Heart left ventricle (tissue), 16 donors: ENCODE measurements around the gene MAML3. TPM values are rescaled to one million over a fixed set of nuclear protein-coding genes. Genes with fewer than 3 reads are reported as not detected.
A peak's percentile ranks its signal among the peaks of the same experiment; 100 is the strongest.

Experiments
- ATAC-seq, 4 donors: fragments of 200-7000 bp; cut with Tn5 transposase; one replicate each; pipeline ENCODE4 v1.9.1; 2020 to 2022; ENCODE audit warnings: moderate library complexity in 4 of 4, mild to moderate bottlenecking in 3 of 4, moderate number of reproducible peaks in 1 of 4
- DNase-seq, 5 donors: peaks; one replicate each; pipeline ENCODE4 v3.0.0-alpha.2; 2020
- H3K27ac ChIP-seq, 12 donors: fragments of 200-600 bp; sonication (generic) in 4 of 12; one replicate each; pipeline versions ENCODE4 v1.5.0 to v1.8.0; 2016 to 2022; ENCODE audit warnings: mild to moderate bottlenecking in 2 of 12
- H3K27me3 ChIP-seq, 9 donors: fragments of 200-600 bp; sonication (generic) in 2 of 9; one replicate each; pipeline versions ENCODE4 v1.5.1 to v1.8.0; 2016 to 2022; ENCODE audit warnings: mild to moderate bottlenecking in 3 of 9
- H3K36me3 ChIP-seq, 9 donors: fragments of 200-600 bp; sonication (generic) in 2 of 9; one replicate each; pipeline versions ENCODE4 v1.5.0 to v1.8.0; 2018 to 2022; ENCODE audit warnings: mild to moderate bottlenecking in 2 of 9
- H3K4me1 ChIP-seq, 12 donors: fragments of 200-600 bp; sonication (generic) in 4 of 12; one replicate each; pipeline versions ENCODE4 v1.5.0 to v1.8.0; 2016 to 2022; ENCODE audit warnings: mild to moderate bottlenecking in 3 of 12
- H3K4me3 ChIP-seq, 12 donors: fragments of 200-600 bp; sonication (generic) in 4 of 12; one replicate each; pipeline versions ENCODE4 v1.5.0 to v1.8.0; 2017 to 2022; ENCODE audit warnings: mild to moderate bottlenecking in 9 of 12, moderate library complexity in 4 of 12
- H3K9me3 ChIP-seq, 12 donors: fragments of 200-600 bp; sonication (generic) in 4 of 12; one replicate each; pipeline versions ENCODE4 v1.5.0 to v1.8.0; 2016 to 2022; ENCODE audit warnings: mild to moderate bottlenecking in 1 of 12
- POLR2A ChIP-seq, 2 donors: fragments of 450-650 bp; IDR thresholded peaks; one replicate each; pipeline ENCODE4 v1.6.1; 2017; ENCODE audit warnings: antibody characterized with exemption in 2 of 2, mild to moderate bottlenecking in 2 of 2, moderate library complexity in 2 of 2
- WGBS, 4 donors: extraction: QIAGEN DNeasy Blood & Tissue Kit in 2 of 4; methylation state at CpG; one replicate each; pipeline versions ENCODE4 v1.1.5 to v1.1.7; 2013 to 2018; 5-methylcytosine and 5-hydroxymethylcytosine counted together
- intact Hi-C, 10 donors: fragments of 100-400 bp; cut with DNase I; formaldehyde crosslinking; loops; one replicate each; pipeline versions ENCODE4 v1.11.1 to v1.14.2; 2022
- polyA plus RNA-seq, 2 donors: library from polyadenylated mRNA; stranded (reverse); fragments of 200-250 nt; gene quantifications; one replicate each; pipeline ENCODE4 v1.2.3, GENCODE V29; 2013
- total RNA-seq, 9 donors: library from RNA; depleted of rRNA in 2 of 9; stranded (reverse); fragments of >200 nt in 2 of 9; fragmentation: NEBNext Ultra II Directional in 3 of 9; extraction: Animal tissue kit (Norgen Biotek cat#: 25700) in 3 of 9; gene quantifications; one replicate each; pipeline versions ENCODE4 v1.1.0 to v1.2.4, GENCODE V29; 2016 to 2023
- TF ChIP-seq, protein P1 (sequence below), 12 donors: fragments of 200-600 bp; sonication (generic) in 4 of 12; IDR thresholded peaks; one replicate each; pipeline versions ENCODE4 v1.5.0 to v1.8.0; 2018 to 2022; ENCODE audit warnings: antibody characterized with exemption in 12 of 12, mild to moderate bottlenecking in 5 of 12
- donor health status: ischemic (EF 13 %, LVEDD 7.1; RV severe dilation, severe dysfunction).
- donor health status: healthy with polysubstance abuse.
- donor health status: DM: no; HTN: yes; CAD: no.
- donor health status: DM: no; HTN: no; CAD: no.
- donor health status: ischemic (EF 25% LVEDD 6.9; RV normal size, moderate dysfunction).
- donor health status: ischemic (EF 25% LVEDD 5.7; RV mildly dilated, moderate dysfunction).
- donor health status: healthy.
- donor health status: DM: yes; HTN: yes; CAD: no.
- donor health status: ischemic (EF 35%, LVEDD 5.7; RV mildly dilated, moderate dysfunction).
- donor health status: nonischemic (EF 11% LVEDD 7.7; RV severe dilation, severe dysfunction).
- donor health status: DM: yes; HTN: yes; CAD: no.
- donor health status: PGD.
- donor health status: ischemic (EF 29% LVEDD 5.4; RV normal size, mild dysfunction).
- donor health status: nonischemic (EF 23%, LVEDD 6.1; RV moderate dilation, normal function).

The MAML3 gene
- total and polyA plus RNA-seq, 11 donors = 0.76 to 5.9 (median 2.4) TPM

DNA sequence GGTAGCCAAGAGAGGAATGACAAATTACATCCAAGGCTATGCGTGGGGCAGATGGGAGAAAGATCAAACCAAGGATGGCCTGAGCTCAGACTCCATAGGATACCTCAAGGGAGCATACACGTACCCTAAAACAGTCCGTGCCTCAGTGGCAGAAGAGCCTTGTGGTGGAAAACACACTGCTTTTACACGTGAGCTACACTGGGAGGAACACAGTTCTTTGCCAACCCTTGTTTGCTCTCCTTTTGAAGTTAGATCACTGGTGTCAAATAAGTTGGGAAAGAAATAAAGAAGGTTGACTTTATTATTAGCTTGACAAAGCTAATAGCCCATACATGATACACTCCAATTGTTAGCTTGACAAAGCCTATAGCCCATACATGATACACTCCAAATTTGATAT, 346.5 kb downstream of the MAML3 start:
- Histone ChIP-seq H3K4me1 (peaks cover 0 to 20% (median 15%) of the 10 kb centered on the region in 12 donors), H3K4me3 (no peak overlapping the region), H3K27me3 (no peaks in the 10 kb centered on the region), H3K36me3 (no peaks in the 10 kb centered on the region), H3K27ac (no peak overlapping the region), H3K9me3 (peaks cover 0 to 13% (median 8%) of the 10 kb centered on the region in 12 donors)
- DNase-seq = no peak
- intact Hi-C loops = loop anchor here in 1 of 10 donors (2.0 kb wide), 1 partner anchor 35 kb away; no protein-coding TSS in a partner anchor
- no peak for ATAC-seq
- 97 to 98% (median 97%) methylated on average over 4 of the region's 4 CpGs for WGBS, 4 donors
- TF ChIP-seq POLR2A (IDR thresholded peaks at IDR 0.05) = no peak
- TF ChIP-seq, protein P1, sequence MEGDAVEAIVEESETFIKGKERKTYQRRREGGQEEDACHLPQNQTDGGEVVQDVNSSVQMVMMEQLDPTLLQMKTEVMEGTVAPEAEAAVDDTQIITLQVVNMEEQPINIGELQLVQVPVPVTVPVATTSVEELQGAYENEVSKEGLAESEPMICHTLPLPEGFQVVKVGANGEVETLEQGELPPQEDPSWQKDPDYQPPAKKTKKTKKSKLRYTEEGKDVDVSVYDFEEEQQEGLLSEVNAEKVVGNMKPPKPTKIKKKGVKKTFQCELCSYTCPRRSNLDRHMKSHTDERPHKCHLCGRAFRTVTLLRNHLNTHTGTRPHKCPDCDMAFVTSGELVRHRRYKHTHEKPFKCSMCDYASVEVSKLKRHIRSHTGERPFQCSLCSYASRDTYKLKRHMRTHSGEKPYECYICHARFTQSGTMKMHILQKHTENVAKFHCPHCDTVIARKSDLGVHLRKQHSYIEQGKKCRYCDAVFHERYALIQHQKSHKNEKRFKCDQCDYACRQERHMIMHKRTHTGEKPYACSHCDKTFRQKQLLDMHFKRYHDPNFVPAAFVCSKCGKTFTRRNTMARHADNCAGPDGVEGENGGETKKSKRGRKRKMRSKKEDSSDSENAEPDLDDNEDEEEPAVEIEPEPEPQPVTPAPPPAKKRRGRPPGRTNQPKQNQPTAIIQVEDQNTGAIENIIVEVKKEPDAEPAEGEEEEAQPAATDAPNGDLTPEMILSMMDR (IDR thresholded peaks at IDR 0.05) = no peak

DNA sequence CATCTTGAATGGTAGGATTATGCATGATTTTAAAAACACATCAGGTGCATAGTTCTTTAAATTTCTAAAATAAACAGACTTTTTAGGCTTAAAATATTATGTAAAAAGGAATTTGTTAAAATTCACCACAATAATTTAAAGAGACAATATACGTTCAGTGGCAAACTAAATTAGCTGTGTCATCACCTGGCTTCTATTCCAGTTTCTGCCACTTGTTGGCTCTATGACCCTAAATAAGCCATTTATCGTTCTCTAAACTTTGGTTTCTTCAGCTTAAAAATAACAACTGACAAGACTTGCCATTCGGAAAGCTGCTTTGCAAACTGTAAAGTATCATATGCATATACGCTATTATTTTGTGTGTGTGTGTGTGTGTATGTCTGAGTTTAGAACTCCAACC, 347.1 kb downstream of the MAML3 start:
- H3K9me3 ChIP-seq = peaks cover 0 to 13% (median 8%) of the 10 kb centered on the region in 12 donors
- DNase-seq (no peak), ATAC-seq (no peak)
- intact Hi-C loops = loop anchor here in 1 of 10 donors (2.0 kb wide), 1 partner anchor 34 kb away; no protein-coding TSS in a partner anchor
- no peak overlapping the region for H3K27ac ChIP-seq
- TF ChIP-seq, protein P1 (IDR thresholded peaks at IDR 0.05) = peak in 1 of 12 donors; percentile 6
- no peak for TF ChIP-seq POLR2A (IDR thresholded peaks at IDR 0.05)
- no peaks in the 10 kb centered on the region for H3K27me3 ChIP-seq
- WGBS, 4 donors = 71 to 85% (median 80%) methylated on average over 4 of the region's 4 CpGs
- H3K4me3 ChIP-seq = no peak overlapping the region
- H3K36me3 ChIP-seq = no peaks in the 10 kb centered on the region
- H3K4me1 ChIP-seq = peaks cover 0 to 20% (median 15%) of the 10 kb centered on the region in 12 donors

DNA sequence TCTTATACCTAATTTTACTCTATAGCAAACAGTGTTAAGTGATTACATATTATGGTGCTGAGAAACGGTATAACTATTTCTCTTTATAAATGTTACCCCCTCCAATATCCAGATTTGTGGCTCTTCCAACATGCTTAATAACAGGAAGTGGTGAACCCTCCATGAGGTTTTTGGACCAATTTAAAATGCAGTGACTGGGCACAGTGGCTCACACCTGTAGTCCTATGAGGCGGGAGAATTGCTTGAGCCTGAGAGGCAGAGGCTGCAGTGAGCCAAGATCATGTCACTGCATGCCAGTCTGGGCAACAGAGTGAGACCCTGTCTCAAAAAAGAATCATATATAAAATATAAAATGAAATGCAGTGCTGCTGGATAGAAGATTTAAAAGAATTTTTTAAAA, 351.1 kb downstream of the MAML3 start:
- Histone ChIP-seq H3K4me1 (peaks cover 0 to 13% (median 2%) of the 10 kb centered on the region in 12 donors), H3K27ac (no peak overlapping the region), H3K4me3 (no peak overlapping the region), H3K9me3 (no peaks in the 10 kb centered on the region), H3K27me3 (no peaks in the 10 kb centered on the region), H3K36me3 (no peaks in the 10 kb centered on the region)
- ATAC-seq (no peak), DNase-seq (no peak)
- intact Hi-C loops = no loop called here
- 90 to 94% (median 92%) methylated on average over 2 of the region's 2 CpGs for WGBS, 4 donors
- TF ChIP-seq, protein P1 (IDR thresholded peaks at IDR 0.05) = no peak
- TF ChIP-seq POLR2A (IDR thresholded peaks at IDR 0.05) = no peak

DNA sequence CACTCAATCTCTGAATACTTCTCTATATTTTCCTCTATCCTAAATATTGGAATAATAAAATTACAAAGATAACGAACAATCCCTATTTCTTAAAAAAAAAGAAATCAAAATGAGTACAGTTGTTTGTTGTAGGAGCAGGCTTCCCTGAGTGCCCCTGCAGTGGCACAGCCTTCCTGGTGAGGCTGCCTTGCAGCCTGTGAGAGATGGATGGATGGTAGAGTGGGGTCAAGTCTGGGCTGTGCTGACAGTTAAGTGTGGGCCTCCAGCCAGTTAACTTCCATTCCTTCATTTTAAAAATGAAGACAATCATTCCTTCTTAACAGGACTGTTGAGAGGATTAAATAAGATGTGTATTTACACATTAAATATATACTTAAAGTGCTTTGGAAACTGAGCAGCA, 351.5 kb downstream of the MAML3 start:
- H3K4me3 ChIP-seq = no peak overlapping the region
- no peaks in the 10 kb centered on the region for H3K9me3 ChIP-seq
- H3K36me3 ChIP-seq = no peaks in the 10 kb centered on the region
- no peaks in the 10 kb centered on the region for H3K27me3 ChIP-seq
- WGBS, 4 donors = 91 to 100% (median 97%) methylated on average over 1 of the region's 1 CpG
- no peak overlapping the region for H3K27ac ChIP-seq
- intact Hi-C loops = no loop called here
- DNase-seq (no peak), ATAC-seq (no peak)
- H3K4me1 ChIP-seq = peaks cover 0 to 9% (median 0%) of the 10 kb centered on the region in 12 donors
- TF ChIP-seq, protein P1 (IDR thresholded peaks at IDR 0.05) = no peak
- no peak for TF ChIP-seq POLR2A (IDR thresholded peaks at IDR 0.05)
